CD1c-positive myeloid dendritic cell (primary cell): ENCODE data around the gene MYMX.

Experiments
- DNase-seq: peaks from one replicate; pipeline ENCODE4 v3.0.0-alpha.2; 2016; ENCODE audit errors: extremely low spot score

The MYMX gene

DNA sequence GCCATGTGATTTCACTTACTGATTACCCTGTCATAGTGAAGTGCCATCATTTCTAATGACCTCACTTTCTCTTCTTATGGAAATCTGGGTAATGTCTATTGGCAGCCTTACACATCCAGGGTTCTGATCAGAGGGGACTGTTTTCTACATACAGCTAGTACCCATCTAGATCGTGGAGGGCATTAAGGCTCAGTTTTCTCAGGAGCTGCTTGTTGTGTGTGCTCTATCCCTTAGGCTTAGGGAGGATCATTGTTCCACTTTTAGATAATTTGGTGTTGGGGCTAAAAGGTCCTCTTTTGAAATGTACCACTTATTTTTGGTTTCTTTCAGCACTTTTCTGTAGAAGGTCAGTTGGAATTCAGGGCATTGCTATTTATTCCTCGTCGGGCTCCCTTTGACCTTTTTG is 34.0 kb downstream of the MYMX start:
- no peak for DNase-seq

DNA sequence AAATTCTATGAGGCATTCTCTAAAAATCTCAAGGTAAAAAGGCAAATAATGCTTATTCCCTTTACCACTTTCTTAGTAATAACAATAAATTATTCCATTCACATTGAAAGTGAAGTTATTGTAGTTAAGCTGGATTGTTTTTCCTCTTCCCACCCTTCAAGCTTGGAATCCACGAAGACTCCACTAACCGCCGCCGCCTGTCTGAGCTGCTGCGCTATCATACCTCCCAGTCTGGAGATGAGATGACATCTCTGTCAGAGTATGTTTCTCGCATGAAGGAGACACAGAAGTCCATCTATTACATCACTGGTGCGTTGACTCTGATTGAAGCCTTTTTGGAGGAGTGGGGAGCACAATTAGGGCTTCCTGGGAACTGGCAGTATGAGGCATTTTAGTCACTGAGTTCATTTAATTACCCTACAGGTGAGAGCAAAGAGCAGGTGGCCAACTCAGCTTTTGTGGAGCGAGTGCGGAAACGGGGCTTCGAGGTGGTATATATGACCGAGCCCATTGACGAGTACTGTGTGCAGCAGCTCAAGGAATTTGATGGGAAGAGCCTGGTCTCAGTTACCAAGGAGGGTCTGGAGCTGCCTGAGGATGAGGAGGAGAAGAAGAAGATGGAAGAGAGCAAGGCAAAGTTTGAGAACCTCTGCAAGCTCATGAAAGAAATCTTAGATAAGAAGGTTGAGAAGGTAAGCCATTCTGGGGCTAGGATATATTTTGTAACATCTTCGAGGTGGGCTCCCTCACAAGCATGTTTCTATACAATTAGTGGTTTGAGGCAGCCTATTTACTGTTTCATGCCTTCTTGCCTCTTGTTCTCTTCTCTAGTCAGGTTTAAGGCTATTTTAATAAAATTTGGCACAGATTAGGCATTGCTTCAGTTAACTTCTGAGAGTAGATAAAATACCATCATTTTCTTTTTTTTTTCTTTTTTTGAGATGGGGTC is 35.1 kb downstream of the MYMX start:
- DNase-seq: no peak

DNA sequence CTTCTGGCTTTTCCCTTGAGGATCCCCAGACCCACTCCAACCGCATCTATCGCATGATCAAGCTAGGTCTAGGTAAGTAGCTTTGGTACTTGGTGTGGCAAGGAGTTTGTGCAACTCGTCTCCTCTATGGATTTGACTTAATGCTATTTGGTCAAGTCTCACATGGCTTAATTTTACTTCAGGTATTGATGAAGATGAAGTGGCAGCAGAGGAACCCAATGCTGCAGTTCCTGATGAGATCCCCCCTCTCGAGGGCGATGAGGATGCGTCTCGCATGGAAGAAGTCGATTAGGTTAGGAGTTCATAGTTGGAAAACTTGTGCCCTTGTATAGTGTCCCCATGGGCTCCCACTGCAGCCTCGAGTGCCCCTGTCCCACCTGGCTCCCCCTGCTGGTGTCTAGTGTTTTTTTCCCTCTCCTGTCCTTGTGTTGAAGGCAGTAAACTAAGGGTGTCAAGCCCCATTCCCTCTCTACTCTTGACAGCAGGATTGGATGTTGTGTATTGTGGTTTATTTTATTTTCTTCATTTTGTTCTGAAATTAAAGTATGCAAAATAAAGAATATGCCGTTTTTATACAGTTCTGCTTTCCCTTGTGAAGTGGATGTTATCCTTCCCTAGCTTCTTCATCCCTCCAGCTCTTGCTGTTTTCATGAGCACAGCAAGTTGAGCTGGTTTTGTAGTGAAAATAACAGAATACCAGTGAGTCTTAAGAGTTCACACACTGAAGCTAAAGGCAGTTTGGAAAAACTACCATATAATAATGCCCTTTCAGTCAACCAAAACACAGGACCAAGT is 36.8 kb downstream of the MYMX start:
- DNase-seq: peak; percentile 59

DNA sequence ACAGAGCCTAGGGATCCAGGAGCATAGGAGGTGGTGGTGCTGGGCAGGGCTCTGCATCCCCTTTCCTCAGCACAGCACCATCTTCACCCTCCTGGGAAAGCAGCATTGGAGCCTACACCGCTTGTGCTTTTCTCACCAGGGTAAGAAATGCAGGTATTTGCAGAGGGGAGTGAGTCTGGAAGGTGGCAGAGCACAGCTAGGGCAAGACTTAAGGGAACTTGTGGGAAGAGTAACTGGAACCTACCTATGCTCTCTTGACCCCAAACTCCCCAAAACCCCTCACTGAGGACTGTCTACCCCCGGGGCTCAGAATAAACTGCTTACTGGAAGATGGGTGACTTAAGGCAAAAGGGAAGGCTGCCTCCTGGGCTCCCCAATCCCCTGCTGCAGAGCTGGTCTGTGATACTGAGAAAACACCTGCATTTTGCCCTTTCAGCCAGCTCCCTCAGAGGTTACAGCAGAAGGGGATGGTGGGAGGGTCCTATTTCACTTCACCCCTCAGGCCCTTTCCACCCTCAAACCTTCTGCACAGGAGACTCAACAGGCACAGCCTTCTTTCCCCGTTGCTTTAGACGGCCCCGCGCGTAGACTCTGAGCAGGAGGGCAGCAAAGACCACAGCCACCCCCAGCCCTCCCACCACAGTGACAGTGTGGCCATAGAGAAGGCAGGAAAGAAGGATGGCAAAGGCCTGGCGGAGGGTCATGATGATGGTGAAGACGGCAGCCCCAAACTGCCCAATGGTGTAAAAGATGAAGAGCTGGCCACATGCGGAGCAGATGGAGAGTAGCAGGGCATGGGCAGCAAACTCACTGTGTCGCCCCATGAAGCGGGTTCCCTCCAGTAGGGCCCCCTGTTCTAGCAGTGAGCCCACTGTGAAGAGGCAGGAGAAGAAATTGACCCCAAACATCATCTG is 37.7 kb downstream of the MYMX start:
- DNase-seq: no peak

DNA sequence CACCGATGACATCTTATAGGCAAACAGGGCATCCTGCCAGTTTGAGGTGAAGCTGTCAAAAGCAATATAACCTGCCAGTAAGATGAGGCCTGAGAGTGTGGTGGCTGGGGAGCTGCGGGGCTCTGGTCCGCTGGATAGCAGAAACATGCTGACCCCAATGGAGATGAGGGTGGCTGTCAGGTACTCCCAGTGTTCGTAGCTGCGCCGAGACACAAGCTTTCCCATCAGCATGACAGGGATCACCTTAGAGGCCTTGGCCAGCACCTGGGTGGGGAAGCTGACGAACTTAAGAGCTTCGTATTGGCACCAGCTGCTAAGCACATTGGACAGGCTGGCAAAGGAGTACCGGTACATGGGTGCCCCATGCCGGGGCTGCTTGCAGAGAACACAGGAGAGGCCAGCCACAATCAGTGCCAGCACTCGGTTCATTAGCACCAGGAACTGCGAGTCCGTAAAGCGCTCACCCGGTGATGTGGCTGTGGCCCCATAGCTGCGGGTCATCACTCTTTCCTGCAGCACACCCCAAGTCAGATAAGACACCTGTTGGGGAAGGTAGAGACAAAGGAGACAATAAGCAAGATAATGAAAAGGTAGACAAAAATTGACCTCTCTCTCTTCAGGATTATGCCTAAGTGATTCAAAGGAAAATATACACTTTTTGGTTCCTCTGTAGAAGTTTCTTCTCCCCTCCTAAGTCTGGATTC is 38.5 kb downstream of the MYMX start:
- DNase-seq: no peak

DNA sequence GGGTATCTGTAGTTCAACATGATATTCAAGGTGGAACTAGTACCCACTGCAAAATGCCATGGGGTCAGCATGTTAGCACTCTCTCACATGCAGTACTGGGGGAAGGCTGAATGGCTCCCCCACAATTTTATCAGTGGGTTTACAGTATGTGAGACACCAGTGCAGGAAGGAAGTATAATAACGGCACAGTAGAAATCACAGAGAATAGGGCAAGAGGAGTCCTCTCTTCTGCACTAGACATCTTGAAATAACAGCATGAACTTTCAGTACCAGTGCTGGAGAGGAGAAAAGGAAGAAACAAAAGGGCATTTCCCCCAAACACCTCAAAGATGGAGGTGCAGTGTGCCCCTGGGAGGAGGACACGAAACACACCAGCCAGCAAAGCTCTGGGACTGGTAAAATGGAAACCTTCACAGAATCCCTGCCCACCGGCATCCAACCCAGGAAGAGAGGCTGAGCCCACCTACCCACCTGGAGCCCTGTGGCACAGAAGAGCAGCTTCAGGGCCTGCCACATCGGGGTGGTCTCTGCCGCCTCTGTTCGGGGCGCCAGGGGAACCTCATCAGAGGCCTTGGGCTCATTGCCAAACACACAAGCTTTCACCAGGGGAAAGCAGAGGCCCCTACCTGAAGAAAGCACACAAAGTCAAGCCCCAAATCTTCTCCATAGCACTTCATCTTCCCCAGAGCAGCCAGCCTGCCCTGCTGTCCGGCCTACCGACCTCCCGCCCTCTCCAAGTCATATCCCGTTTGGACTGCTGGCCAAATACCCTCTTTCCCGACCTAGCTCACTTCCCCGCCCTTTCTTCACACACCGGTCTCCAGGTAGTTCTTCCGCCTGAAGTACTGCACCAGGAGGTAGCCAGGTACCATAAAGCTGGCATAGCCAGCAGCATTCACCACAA is 39.4 kb downstream of the MYMX start:
- DNase-seq: no peak

DNA sequence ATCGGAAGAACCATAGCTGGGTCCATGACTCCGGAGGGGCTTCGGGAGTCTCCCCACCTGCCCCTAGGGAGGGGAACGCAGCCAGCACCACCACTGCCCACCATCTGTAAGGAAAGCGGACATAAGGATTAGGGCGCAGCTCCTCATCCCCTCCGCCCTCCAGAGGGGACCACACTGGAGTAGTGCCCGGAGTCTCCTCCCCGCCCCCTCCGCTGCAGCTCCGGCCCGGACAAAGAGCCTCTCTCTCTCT is 40.0 kb downstream of the MYMX start:
- no peak for DNase-seq

DNA sequence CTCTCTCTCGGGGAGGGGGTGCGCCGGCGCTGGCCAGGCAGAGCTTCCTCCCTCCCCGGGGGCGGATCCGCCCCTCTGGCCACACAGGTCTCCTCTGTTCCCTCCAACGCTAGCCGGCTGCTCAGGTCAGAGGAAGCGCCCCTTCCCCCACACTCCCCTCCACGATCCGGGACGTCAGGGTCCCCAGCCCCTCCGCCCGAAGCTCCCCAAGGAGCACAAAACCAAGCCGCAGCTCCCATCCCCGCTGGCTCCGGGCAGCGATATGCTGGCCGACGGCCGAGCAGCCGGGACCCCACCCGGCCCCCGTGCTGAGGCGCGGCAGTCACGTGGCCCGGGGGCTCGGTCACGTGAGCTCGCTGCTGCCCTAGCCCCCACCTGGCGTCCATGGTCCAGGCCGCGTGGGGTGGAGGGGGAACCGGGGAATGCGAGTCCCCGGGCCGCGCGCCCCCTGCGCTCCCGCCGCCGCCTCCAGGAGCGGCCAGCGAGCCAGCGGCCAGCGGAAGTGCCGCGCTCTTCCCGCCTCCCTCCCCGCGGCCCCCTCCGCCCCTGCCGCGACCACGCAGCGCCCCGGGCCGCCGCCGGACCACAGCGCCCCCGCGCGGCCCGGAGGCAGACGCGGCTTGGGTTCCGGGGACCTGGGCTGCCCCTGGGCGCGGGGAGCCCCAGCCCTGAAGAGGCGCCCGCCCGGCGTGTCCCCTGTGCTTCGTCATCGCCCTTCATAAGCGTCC is 40.5 kb downstream of the MYMX start, which contains the start of gene SLC35B2:
Gene SLC35B2, minus strand, starts transcription at position 504 of the 728 bp plus-strand sequence. Its CDS starts 118 bp downstream, at position 386.
- peak; percentile 59 for DNase-seq

DNA sequence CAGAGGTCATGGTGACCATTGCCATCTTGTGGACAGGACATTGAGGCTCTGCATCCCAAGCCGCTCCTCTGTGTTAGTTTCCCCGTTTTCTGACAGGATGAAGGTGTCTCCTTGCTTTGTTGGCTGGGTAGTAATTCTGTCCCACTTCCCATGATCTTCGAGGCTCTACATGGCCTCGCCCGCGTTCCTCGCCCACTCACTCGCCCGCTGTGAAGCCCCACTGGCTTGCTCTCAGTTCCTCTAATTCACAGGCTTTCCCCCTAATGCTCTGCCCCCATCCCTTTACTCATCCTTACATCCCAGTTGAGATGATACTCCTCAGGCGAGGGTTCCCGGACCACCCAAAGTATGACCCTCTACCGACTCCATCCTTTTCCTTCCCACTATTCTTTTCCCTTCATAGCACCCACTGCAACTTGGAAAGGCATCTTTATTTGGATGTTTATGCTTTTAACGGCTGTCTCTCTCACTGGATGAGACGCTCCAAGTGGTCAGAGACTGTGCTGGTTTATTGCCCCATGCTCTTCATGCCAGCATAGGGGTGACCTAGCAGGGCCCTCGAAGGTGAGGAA is 41.1 kb downstream of the MYMX start:
- peak; percentile 91 for DNase-seq

DNA sequence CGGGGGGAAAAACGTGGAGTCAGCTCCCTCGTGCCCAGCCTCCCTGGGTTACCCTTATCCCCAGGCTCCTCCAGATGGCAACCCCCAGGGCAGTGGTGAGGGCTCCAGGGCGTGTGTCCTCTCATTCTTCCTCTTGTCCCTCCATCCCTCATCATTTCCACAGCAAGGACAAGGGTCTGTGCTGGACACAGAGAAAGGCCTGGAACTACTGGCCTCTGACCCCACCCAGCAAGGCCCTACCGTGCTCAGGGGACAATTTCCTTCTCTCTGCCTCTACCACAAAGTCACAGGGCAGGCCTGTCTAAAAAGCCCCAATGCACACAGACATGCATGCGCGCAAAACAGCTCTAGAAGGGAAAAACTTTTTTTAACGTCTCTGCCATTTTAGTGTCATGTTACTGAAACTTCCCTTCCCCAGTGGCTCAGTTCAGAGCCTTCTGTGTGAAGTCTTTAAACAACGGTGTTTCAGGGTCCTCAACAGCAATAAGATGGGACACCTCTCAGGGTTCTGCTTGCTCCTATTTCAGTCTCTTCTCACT is 41.7 kb downstream of the MYMX start:
- no peak for DNase-seq

DNA sequence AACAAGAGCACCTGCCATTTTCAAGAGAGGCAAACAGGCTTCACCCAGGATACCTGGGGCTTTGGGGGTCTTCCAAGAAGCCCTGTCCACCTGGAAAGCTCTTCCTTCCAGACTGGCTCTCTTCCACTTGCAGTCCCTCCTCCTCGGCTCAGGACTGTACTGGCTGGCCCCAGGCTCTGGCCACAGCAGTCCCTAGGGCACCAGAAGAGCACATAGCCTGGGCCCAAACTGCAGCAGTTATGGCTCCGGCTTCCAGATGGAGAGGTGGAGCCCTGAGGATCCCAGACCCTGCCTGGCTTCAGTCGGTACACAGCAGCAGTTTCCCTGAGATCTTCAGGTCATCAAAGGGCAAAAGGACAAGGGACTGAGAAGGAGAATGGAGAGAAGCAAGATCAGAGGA is 42.2 kb downstream of the MYMX start:
- no peak for DNase-seq

DNA sequence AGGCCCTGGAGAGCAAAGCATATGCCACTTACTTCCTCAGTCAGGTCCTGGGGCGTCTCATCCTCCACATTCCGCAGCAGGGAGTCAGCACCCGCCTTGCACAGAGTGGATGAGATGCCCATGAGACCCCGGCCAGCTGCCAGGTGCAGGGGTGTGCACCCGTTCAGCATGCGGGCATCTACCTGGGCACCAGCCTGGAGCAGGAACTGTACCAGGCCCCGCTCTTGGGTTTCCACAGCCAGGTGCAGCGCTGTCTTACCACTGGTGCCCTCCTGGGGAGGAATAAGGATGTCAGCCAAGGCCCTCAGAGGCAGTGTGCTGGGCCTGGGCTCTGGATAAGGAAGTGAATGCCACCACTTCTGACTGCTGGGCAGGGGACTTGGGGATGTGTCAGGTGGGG is 43.3 kb downstream of the MYMX start:
- no peak for DNase-seq

DNA sequence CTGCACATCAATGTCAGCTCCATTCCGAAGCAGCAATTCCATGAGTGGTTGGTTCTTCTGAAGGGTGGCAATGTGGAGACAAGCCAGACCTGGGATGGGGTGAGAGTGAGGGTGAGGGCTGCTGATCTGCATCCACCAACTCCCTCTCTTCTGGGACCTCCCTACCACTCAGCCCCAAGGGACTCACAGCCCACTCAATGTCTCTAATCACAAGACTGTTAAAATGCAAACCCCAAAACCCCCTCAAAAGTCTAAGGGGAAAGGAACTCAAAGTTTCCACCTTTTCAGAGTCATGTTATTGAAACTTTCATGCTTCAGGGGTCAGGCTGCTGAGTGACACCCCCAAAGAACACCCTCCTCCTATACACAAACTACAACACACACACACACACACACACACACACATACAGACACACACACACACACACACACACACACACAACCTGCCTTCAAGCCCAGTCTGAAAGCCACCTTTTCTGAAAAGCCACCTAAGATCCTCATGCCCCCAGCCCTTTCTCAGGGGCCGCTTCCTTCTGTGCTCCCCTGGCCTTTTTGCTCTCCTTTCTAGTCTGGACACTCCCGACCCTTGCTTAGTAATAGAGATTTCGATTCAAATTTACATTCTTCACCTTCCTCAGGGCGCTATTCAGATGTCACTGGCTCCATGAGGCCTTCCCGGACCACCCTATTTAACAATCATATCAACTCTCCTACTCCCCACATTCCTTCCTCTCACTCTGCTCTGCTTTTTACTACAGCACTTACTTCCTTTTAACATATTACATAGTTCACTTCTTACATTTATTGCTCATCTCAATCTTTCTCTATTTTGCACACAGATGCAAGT is 43.9 kb downstream of the MYMX start:
- no peak for DNase-seq

DNA sequence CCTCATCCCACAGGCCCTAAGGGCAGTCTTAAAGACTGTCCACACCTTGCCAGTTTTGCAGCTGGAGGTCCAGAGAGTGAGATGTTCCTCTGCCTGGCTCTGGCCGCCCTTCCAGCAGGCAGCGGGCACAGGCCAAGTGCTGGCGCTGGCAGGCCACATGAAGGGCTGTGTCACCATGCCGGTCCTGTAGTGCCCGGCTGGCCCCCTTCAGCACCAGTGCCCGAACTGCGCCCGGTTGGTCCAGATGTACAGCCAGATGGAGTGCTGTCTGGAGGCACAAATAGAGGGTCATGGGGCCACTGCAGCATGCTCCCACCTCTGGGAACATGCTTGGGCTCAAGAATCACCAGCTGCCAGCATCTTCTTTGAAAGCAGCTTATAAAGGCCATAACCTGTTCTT is 44.9 kb downstream of the MYMX start:
- DNase-seq: no peak

DNA sequence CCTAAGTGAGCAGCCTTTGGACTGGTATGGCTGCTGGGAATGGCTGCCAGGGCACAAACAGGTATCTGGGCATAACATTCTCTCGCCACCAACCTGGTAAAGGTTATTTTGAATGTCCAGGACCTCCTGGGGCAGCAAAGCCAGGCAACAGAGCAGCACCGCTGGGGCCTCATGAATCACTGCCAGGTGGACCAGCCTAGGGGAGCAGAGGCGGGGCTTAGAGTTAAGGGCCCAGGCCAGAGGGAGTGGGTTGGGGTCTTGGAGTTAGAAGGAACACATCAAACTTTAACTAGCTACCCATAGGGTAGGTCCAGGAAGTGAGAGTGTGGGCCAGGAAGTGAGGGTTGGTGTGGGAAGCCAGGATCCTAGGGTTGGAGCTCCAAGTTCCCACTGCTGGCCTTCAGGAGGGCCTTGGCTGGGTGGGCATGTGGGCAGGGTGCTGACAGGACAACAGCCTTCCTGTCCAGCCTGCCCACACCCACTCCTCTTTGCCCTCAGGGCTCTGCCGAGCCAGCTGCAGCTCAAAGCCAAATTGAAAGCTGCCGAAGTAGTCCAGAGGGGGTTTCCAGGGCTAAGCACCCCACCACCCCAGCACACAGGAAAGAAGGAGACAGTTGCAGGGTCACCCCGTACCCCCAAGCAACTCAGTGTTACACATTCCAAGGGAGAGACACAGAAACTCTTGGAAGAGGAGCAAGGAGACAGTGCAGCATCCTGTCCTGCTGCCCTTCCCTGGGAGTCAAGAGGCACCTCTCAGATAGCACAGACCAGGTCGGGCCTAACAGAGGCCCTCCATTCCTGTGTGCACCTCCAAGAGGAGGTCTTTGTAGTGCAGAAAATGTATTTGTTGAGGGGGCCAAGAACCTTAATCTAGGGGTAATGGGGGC is 46.0 kb downstream of the MYMX start:
- peak; percentile 57 for DNase-seq

DNA sequence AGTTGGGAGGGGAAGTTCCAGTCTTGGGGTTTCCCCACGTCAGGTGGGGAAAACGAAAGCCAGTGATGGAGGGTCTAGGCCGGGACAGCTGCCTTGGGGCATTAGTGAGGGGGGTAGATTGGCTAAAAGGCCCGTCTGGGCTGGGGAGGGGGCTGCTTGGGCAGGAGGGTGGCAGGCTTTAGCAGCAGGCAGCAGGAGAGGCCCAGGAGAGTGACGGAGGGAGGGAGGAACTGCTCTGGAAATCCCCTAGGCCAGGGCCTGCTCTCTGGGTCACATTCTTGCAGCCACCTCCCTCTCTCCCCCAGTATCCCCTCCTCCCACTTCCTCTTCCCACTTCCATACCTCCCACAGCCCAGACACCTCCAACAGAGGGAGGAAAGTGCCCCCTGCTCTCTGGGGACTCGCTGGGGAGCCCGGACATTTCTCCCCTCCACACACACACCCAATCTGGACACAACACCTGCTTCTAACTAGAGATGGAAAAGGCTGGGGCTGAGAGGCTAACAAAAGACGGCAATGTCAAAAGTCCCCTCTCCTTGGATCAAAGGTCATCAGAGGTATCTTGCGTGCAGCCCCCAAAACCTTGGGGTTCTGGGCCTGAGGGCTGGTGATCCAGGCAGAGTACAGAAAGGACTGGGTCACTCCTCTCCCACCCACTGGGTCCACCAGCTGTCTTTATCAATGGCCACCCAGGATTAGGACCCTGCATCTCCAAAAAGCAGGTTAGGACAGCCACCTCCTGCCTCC is 46.8 kb downstream of the MYMX start:
- DNase-seq: peak; percentile 72
